ENCODE data around the gene SPATA3. TPM values are rescaled to one million over a fixed set of nuclear protein-coding genes. Genes with fewer than 3 reads are reported as not detected.

Gene SPATA3
- not detected in 2 replicates for total RNA-seq
- long read RNA-seq, result 0 reads

DNA sequence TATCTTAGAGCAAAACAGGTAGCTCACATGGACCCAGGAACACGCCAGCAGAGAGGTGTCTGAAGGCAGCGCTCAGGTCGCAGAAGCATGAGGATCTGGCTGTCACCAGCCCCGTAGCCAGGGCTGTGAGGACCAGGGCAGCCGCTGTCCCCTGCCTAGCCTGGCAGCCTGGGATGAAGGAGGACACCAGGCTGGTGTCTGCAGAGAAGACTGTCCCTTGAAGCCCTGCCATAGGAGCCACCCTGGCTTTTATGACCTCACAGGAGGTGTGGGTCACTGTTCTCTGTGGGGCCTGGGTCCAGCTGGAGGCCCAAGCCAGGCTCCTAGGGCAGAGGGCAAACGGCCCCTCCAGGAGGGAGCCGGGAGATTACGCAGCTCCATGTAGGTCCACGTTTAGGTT, at the start of gene SPATA3:
Gene SPATA3, plus strand, starts transcription at position 301 of the 400 bp plus-strand sequence. CDS start 113 bp downstream, outside the sequence.
- H3K27me3 Mint-ChIP-seq (ENCODE audit: unreplicated experiment), result peaks cover 42% of the 10 kb centered on the region
- H3K9me3 Mint-ChIP-seq (ENCODE audit: unreplicated experiment), result no peaks in the 10 kb centered on the region
- H3K27ac Mint-ChIP-seq (ENCODE audit: unreplicated experiment), result no peak within 1 kb of the TSS
- H3K36me3 Mint-ChIP-seq (ENCODE audit: unreplicated experiment), result no peaks in the 10 kb centered on the region
- no peak within 1 kb of the TSS for H3K4me3 Mint-ChIP-seq (ENCODE audit: unreplicated experiment)
- no peaks in the 10 kb centered on the region for H3K4me1 Mint-ChIP-seq (ENCODE audit: unreplicated experiment)
- DNase-seq (ENCODE audit: extremely low spot score, unreplicated experiment), result no peak
- no peak for TF ChIP-seq CTCF (IDR thresholded peaks at IDR 0.05)

DNA sequence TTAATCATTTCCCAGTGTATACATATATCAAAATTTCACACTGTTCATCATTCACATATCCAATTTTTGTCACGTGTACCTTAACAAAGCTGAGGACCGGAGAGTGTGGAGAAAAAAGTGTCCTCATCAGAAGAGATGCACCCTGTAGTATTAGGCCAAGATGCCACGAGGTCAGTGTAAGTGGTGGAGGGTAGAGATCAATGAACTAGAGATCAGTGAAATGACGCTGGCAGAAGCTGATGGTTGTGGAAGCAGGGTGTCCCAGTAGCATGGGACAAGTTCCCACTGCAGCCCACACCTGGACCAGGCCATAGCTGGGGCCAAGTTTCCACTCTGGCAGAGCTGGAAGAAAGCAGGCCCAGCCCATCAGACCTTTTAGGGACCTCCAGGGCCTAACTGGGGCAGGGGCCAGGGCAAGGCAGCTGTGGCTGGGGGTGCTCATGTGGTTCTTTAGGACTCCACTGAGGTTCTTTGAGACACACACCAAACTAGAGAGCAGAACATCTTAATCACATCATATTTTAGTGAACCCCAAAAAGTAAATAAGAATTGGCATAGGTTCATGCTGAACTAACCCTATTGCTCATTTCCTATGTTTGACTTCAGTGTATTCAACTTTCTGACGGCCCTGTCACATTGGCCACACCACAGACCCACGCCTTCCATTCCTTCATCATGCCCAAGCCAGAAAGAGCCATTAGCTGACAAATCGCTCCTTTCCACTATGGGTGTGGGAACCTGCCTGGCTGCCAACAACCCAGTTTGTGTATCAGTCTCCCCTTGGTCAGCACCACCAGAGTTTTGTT, 49.3 kb upstream of the SPATA3 start:
- TF ChIP-seq CTCF (IDR thresholded peaks at IDR 0.05), result no peak
- H3K4me3 Mint-ChIP-seq (ENCODE audit: unreplicated experiment), result no peak overlapping the region
- peaks cover 4% of the 10 kb centered on the region for H3K27me3 Mint-ChIP-seq (ENCODE audit: unreplicated experiment)
- no peak for DNase-seq (ENCODE audit: extremely low spot score, unreplicated experiment)
- no peaks in the 10 kb centered on the region for H3K9me3 Mint-ChIP-seq (ENCODE audit: unreplicated experiment)
- no peaks in the 10 kb centered on the region for H3K4me1 Mint-ChIP-seq (ENCODE audit: unreplicated experiment)
- no peak overlapping the region for H3K27ac Mint-ChIP-seq (ENCODE audit: unreplicated experiment)
- H3K36me3 Mint-ChIP-seq (ENCODE audit: unreplicated experiment), result no peaks in the 10 kb centered on the region

DNA sequence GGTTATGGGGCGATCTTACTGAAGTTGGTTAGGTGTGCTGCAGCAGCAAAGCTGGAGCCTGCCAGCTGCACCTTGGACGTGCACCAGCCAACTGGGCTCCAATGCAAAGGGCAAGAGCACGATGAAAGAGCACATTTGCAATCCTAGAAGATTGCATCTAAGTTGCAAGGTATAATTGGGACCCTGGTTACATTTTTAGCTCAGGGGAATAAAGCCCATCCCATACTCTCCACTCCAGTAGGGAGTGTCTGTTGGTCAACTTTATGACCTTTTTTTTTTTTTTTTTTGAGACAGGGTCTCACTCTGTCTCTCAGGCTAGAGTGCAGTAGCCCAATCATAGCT, 48.7 kb upstream of the SPATA3 start:
- Mint-ChIP-seq H3K36me3 (ENCODE audit: unreplicated experiment) (no peaks in the 10 kb centered on the region), H3K4me3 (ENCODE audit: unreplicated experiment) (no peak overlapping the region), H3K27me3 (ENCODE audit: unreplicated experiment) (no peaks in the 10 kb centered on the region), H3K9me3 (ENCODE audit: unreplicated experiment) (no peaks in the 10 kb centered on the region), H3K4me1 (ENCODE audit: unreplicated experiment) (no peaks in the 10 kb centered on the region), H3K27ac (ENCODE audit: unreplicated experiment) (no peak overlapping the region)
- no peak for TF ChIP-seq CTCF (IDR thresholded peaks at IDR 0.05)
- DNase-seq (ENCODE audit: extremely low spot score, unreplicated experiment), result no peak

DNA sequence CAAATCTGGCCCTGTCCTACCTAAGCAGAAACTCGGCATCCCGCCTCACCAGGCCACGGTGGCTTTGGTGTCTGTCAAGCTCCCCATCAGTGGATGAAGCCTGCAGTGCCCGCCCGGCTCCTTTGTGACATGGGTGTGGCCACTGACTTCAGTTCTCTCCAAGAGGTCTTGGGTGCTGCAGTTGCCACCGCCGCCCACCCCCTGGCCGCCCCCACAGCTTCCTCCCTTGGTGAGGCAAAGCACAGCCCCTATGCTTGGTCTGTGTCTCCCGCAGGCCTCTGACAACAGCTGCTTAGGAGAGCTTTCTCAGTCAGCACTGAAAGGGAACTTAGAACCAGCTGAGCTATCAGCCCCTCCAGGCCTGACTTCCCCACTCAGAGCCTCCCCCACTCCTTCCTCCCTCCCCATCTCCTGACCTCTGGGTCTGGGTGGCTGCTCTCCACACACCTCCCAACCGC, 48.0 kb upstream of the SPATA3 start:
- DNase-seq (ENCODE audit: extremely low spot score, unreplicated experiment), result peak; percentile 82
- TF ChIP-seq CTCF (IDR thresholded peaks at IDR 0.05), result no peak
- Mint-ChIP-seq H3K4me3 (ENCODE audit: unreplicated experiment) (no peak overlapping the region), H3K36me3 (ENCODE audit: unreplicated experiment) (no peaks in the 10 kb centered on the region), H3K9me3 (ENCODE audit: unreplicated experiment) (no peaks in the 10 kb centered on the region), H3K4me1 (ENCODE audit: unreplicated experiment) (no peaks in the 10 kb centered on the region), H3K27me3 (ENCODE audit: unreplicated experiment) (no peaks in the 10 kb centered on the region), H3K27ac (ENCODE audit: unreplicated experiment) (no peak overlapping the region)

GRCh38 chr2:230949966-230950873, 45.7 kb upstream of the SPATA3 start:
- no peak for DNase-seq (ENCODE audit: extremely low spot score, unreplicated experiment)
- Mint-ChIP-seq H3K4me1 (ENCODE audit: unreplicated experiment) (no peaks in the 10 kb centered on the region), H3K4me3 (ENCODE audit: unreplicated experiment) (no peak overlapping the region), H3K9me3 (ENCODE audit: unreplicated experiment) (no peaks in the 10 kb centered on the region), H3K36me3 (ENCODE audit: unreplicated experiment) (no peaks in the 10 kb centered on the region), H3K27me3 (ENCODE audit: unreplicated experiment) (peaks cover 7% of the 10 kb centered on the region), H3K27ac (ENCODE audit: unreplicated experiment) (no peak overlapping the region)
- TF ChIP-seq CTCF (IDR thresholded peaks at IDR 0.05), result no peak
